GM12892 (cell line): ENCODE data around the gene MEGF9.

Experiments used
- POLR2A ChIP-seq: IDR thresholded peaks from 2 replicates; pipeline ENCODE4 v1.6.1; 2011; ENCODE audit warnings: low read depth, low read length, control low read depth
- POLR2AphosphoS5 ChIP-seq: IDR thresholded peaks from 2 replicates; pipeline ENCODE4 v1.6.1; 2011; ENCODE audit warnings: low read depth, low read length, control low read depth

- no peak for TF ChIP-seq POLR2A
- no peak for TF ChIP-seq POLR2AphosphoS5
These were observed 9.1 kb downstream of the MEGF9 start for GRCh38 chr9:120705174-120705573.
